ENCODE measurements around the gene ZNF512.
A peak's percentile ranks its signal among the peaks of the same experiment; 100 is the strongest.
"Not testable (repeated sequence)": the region's sequence is repeated elsewhere in the genome, so short reads cannot be mapped to it uniquely, and the experiment has no call there.

Gene ZNF512

GRCh38 chr2:27582695-27583389 lies at the start of gene ZNF512:
Gene ZNF512 (plus strand): TSS chr2:27583042. CDS start chr2:27583113, 71 bp downstream.
- peak; percentile 74 for DNase-seq

- no peak for DNase-seq
Observed at GRCh38 chr2:27537287-27537686, 45.6 kb upstream of the ZNF512 start.

- not testable (repeated sequence) for DNase-seq
Observed at GRCh38 chr2:27538839-27539450, 43.9 kb upstream of the ZNF512 start.

GRCh38 chr2:27539649-27540048 lies 43.2 kb upstream of the ZNF512 start:
- not testable (repeated sequence) for DNase-seq

GRCh38 chr2:27544143-27544821 lies 38.6 kb upstream of the ZNF512 start:
- DNase-seq, result no peak

- no peak for DNase-seq
Observed at GRCh38 chr2:27545348-27546141, 37.3 kb upstream of the ZNF512 start.

- DNase-seq, result no peak
Observed at GRCh38 chr2:27549303-27549702, 33.5 kb upstream of the ZNF512 start.

GRCh38 chr2:27551514-27551913 lies 31.3 kb upstream of the ZNF512 start:
- no peak for DNase-seq

GRCh38 chr2:27552941-27553340 lies 29.9 kb upstream of the ZNF512 start:
- DNase-seq, result no peak

GRCh38 chr2:27554451-27554850 lies 28.4 kb upstream of the ZNF512 start:
- DNase-seq, result not testable (repeated sequence)

GRCh38 chr2:27559228-27559627 lies 23.6 kb upstream of the ZNF512 start:
- no peak for DNase-seq

- DNase-seq, result no peak
Observed at GRCh38 chr2:27561060-27561459, 21.8 kb upstream of the ZNF512 start.

- DNase-seq, result no peak
Observed at GRCh38 chr2:27566628-27567027, 16.2 kb upstream of the ZNF512 start.

- DNase-seq, result no peak
Observed at GRCh38 chr2:27569398-27569797, 13.4 kb upstream of the ZNF512 start.

GRCh38 chr2:27571197-27571596 lies 11.6 kb upstream of the ZNF512 start:
- DNase-seq, result no peak

- no peak for DNase-seq
Observed at GRCh38 chr2:27571681-27572080, 11.2 kb upstream of the ZNF512 start.

GRCh38 chr2:27572439-27572838 lies 10.4 kb upstream of the ZNF512 start:
- no peak for DNase-seq

- DNase-seq, result no peak
Observed at GRCh38 chr2:27572998-27573429, 9.8 kb upstream of the ZNF512 start.

- no peak for DNase-seq
Observed at GRCh38 chr2:27573452-27573851, 9.4 kb upstream of the ZNF512 start.

GRCh38 chr2:27581417-27582128 lies 1.3 kb upstream of the ZNF512 start:
- DNase-seq, result no peak

GRCh38 chr2:27582129-27582694 lies 630 bp upstream of the ZNF512 start:
- DNase-seq, result no peak

GRCh38 chr2:27583390-27583915 lies 611 bp downstream of the ZNF512 start:
- DNase-seq, result no peak

Measured in stimulated activated CD4-positive, alpha-beta T cell treated with anti-CD3 and anti-CD28 coated beads, Interleukin-12 subunit alpha, Interleukin-12 subunit beta, amount 100 ng/mL, for 4 hours (primary cell).